ENCODE measurements around the gene INTS2.
"Not testable (repeated sequence)": the region's sequence is repeated elsewhere in the genome, so short reads cannot be mapped to it uniquely, and the experiment has no call there.

INTS2 gene

DNA sequence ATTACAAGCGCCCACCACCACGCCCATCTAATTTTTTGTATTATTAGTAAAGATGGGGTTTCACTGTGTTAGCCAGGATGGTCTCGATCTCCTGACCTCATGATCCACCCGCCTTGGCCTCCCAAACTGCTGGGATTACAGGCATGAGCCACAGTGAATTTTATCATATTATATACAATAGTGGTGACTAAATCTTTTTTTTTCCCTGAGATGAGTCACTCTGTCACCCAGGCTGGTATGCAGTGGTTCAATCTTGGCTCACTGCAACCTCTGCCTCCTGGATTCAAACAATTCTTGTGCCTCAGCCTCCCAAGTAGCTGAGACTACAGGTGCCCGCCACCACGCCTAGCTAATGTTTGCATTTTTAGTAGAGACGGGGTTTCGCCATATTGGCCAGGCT lies 41.9 kb downstream of the INTS2 start:
- not testable (repeated sequence) for DNase-seq

DNA sequence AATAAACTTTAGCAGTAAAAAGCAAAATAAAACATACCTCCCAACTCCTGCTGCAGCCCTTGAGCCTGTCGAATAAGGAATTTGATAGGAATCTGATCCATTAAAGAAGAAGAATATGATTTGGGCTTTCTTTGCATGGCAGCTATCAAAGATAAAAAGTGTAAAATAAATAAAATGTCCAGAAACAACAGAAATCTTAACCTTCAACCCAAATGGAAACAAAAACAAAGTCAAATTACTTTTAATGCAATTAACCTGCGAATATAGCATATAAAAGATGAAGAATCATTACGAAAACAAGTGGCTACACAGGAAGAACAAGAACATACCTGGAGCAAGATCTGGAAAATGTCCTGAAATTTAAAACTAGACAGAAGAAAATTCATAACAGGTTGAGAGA lies 42.9 kb downstream of the INTS2 start:
- no peak for DNase-seq

DNA sequence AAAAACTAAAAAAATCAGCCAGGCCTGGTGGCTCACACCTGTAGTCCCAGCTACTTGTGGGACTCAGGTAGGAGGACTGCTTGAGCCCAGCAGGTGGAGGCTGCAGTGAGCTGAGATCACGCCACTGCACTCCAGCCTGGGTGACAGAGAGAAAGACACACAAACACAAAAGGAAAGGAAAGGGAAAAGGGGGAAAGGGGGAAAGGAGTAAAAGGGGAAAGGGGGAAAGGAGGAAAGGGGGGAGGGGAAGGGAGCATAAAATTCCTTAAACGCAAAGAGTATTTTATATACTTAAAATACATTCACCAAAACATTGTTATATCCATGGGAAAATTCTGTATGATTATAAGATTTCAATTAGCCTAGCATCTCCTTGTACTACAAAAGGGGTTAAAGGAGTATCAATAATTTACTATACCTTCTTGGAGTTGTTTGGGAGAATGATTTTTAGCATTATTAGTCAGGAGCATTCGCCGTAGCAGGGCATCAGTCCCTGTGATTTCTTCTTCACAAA lies 47.1 kb downstream of the INTS2 start:
- no peak for DNase-seq

DNA sequence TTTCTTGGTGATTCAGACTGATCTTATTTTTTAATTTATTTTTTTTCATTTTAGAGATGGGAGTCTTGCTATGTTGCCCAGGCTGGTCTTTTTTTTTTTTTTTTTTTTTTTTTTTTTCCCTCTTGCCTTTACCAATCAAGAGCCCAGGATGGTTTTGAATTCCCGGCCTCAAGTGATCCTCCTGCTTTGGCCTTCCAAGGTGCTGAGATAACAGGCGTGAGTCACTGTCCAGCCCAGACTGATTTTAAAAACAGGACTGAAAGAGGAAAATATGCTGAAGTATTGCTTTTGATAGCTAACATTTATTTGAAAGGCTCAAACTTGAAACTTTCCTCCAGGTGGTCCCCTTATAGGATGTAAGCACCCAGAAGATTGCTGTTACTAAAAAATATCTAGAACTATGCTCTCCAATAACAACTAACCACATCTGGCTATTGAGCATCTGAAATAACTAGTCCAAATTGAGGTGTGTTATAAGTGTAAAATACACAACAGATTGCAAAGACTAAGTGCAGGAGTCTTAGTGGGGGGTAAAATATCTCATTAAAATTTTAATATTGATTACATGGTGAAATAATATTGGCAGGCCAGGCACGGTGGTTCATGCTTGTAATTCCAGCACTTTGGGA lies 48.7 kb downstream of the INTS2 start:
- no peak for DNase-seq

DNA sequence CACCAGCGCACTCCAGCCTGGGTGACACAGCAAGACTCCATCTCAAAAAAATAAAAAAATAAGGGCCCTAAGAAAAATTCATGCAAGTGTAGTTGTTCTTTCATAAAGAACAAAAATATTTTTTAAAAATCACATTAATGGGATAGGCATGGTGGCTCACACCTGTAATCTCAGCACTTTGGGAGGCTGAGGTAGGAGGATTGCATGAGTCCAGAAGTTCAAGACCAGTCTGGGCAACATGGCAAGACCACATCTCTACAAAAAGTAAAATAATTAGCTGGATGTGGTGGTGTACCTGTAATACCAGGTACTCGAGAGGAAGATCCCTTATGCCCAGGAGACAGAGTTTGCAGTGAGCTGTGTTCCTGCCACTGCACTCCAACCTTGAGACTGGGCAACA lies 49.3 kb downstream of the INTS2 start:
- no peak for DNase-seq

DNA sequence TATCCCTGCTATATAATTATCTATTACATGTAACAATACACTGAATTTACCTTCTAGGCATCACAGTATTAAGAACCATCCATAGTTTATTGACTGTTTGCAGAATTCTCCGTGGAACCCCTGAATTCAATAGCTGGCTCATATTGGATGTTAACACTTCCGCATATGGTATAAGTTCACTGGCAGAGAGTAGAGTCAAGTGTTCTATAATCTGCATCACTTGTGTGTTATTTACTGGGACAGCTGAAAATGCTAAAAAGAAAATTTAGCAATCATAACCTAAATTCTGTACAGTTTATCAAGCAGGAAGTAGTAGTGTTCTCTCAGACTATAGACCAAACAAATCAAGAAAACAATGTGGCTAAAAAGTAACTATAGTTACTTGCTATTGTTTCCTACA lies 49.9 kb downstream of the INTS2 start:
- DNase-seq: no peak

DNA sequence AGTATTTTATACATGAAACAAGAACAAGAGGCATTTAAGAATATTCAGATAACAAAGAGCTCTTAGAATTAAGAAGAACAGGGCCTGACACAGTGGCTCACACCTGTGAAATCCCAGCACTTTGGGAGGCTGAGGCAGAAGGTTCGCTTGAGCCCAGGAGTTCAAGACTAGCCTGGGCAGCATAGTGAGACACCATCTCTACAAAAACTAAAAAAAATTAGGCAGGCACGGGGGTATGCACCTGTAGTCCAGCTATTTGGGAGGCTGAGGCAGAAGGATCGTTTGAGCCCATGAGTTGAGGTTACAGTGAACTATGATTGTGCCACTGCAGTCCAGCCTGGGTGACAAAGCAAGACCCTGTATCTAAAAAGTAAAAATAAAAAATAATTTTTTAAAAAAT lies 52.0 kb downstream of the INTS2 start:
- DNase-seq: no peak

DNA sequence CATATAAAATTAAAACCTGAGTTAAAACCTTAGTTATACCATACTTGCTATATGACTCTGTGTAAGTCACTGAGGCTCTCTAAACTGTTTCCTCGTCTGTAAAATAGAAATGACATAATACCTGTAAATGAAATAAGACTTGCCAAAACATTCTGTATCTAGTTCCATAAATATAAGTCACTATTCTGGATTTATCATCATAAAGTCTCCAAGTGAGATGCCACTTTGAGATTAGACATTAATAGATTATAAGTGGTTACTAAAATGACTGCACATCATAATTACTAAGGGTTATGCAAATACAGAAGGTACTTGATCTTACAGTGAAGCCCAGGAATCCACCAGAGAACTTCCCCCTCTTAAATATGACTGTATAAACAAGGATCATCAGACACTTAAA lies 52.5 kb downstream of the INTS2 start:
- DNase-seq: no peak

DNA sequence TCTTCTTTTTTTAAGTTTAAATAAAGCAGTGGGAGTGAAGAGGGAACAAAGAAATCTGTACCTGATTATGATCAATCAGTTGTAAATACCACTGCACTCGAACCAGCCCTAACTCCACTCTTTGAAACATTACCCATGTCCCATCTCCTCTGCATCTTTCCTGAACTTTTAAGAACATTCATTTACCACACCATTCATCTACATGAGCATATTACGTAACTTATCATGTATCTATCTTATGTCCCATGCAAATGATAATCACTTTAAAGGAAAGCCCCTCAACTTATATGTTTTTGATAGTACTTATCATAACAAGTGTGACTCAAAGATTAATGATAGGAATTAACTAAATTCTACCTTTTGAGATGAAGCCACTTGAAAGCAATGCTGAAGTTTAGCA lies 53.7 kb downstream of the INTS2 start:
- no peak for DNase-seq

DNA sequence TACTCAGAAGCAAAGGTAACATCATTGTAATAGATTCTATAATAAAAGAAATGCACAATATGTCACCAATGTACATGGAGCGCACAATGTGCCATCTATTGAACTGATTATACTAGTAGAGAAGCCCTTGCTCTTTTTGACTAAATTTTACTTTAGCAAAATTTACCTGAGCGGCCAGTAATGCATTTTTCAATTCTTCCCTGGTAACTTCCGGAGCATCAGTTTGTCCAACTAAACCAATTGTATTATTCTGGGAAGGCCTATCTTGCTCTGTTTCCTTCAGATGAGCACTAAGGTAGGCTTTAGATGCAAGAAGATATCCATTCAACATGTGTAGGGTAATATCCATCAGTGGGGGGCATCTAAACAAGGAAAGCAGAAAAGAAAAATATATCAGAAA lies 55.7 kb downstream of the INTS2 start:
- no peak for DNase-seq

DNA sequence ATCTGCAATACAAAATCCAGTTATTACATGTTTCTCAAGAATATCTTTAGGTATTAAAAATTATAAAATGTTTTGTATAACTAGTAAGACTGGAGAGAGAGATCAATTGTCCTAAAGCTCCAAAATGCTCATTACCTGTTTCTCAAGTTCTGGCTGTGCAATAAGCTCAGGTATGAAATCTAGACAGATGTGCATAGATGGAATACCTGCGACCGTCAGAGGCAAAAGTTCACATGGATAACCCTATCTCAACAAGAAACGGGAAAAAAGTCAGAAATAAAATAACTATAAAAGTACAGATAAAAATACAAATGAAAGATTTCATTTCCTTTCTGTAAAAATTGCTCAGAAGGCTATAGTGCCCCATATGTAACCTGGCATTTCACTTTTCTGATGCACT lies 58.6 kb downstream of the INTS2 start:
- no peak for DNase-seq

DNA sequence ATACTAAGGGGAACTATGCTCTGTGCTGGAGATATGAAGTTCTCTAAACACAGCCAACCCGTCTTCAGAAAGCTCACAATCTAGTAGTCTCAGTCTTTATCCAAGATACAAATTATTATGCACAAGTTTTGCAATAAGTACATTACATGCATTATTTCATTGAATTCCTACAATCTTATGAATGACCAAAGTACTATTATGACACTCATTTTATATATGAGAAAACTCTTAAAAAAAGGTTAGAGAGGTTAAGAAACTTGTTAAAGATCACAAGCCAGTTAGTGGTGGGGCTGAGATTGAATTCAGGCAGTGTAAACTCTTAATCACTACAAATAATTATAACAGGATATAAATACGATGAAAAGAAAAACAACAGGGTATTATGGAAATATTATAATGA lies 59.7 kb downstream of the INTS2 start:
- no peak for DNase-seq

DNA sequence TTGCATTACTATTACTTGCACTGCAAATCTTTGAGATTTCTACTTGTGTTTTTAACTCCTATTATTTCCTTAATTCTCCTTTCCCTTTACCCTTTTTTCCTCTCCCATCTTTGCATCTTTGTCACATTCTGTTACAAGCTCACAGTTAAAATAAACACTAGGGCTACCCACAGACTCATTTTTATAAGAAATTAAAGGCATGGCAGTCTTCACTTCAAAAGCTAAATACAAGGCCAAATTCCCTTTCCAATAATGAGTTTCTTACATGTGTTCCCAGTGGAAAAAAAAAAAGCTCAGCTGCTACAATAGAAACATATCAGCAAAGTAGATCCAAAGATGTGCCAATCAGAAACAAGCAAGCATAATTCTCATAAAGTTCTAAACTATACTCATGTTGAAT lies 60.7 kb downstream of the INTS2 start:
- no peak for DNase-seq

DNA sequence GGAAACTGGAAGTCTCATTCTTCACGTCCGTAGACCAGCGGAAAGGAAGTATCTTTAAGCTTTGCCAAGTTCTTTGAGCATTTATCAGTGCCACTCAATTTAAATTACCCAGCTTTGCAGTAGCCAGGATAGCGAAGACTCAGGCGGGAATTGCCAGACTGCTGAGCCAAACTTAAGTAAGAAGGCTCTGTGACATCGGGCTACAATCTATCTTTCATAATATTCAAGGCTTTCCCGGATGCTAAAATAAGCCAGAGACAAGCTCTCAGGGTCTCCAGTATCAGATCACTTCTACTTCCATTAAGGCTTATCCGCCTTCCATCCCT lies 64.0 kb downstream of the INTS2 start:
- no peak for DNase-seq

DNA sequence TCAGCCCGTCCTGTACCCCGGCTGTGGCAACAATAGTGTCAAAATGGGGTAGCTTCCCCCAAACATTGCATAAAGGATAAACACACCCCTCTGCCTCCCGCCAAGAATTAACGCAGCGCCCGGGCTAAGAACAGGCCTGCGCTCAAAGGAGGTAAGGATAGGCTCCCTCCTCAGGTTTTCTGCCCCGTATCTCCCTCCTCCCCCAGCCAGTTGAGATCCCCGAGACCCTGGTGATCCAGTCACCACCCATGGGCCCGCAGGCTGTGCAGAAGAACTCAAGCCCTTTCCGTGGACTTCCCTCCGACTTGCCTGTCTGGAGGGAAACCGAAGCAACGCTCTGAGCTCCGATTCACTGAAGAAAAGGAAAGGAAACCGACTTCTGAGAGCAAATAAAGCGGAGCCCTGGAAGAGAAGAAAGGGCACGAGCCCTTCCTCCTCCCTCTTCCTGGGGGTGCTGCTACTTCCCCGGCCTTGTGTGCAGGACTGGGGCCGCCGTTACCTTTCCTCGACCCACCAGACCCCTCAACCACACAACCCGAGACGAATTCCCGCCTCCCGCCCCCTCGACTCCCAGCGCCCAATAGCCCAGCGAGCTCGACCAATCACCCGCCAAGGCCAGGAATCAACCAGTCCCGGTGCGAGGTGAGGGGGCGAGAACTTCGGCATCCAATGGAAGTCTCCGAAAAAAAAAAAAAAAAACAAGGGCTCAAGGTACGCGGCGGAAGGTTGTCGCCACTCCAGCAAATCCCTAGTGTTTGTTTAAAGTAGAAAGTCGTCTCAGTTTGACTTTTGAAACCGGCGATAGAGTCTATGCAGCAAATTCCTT lies 64.6 kb downstream of the INTS2 start, which contains the start of gene BRIP1:
TSS of gene BRIP1 (minus strand) at position 554 of the 826 bp plus-strand sequence. CDS start 1,989 bp downstream, outside the sequence.
- peak; percentile 96 for DNase-seq

DNA sequence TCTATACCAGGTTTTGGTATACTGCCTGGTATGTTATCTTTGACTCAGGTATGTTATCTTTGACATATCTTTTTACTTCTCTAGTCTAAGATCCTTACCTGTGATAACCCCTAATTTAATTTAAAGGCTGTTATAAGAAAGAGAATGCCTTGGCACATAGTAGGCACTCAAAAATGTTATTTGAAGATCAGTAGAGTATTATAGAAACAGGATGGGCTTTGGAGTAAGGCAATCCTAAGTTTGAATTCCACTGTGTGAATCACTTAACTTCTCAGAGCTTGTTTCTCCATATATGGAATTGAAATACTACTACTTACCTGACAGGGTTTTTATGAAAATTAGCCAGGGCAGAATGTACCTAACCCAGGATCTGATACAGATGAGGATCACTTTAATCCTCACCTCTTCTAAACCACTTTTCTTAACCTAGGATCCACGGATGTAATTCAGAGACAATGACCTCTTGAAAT lies 65.6 kb downstream of the INTS2 start:
- no peak for DNase-seq

DNA sequence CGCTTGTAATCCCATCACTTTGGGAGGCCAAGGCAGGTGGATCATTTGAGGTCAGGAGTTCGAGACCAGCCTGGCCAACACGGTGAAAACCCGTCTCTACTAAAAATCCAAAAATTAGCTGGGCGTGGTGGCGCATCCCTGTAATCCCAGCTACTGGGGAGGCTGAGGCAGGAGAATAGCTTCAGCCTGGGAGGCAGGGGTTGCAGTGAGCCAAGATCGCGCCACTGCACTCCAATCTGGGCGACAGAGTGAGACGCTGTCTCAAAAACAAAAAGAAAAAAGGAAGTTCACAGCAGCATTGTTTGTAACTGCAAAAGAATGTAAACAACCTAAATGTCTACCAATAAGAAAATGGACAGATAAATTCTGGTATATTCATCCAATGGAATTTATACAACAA lies 67.4 kb downstream of the INTS2 start:
- DNase-seq: not testable (repeated sequence)

DNA sequence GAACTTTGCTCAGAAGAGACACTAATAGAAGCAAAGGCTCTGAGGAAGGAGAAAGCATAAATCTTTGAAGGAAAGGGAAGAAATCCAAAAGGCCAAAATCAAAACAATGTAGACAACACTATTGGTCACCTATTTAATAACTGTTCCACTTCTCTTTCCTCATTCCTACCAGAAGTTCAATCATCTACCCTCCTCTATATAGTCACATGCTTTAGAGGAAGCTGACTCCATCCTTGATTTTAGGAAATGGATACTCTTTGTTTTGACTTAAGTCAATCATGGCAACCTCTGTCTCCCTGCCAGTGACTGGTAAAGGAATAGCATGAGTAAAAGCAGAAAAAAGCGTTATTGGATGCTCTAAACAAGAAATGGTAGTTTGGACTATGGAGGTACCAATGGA lies 71.7 kb downstream of the INTS2 start:
- no peak for DNase-seq

DNA sequence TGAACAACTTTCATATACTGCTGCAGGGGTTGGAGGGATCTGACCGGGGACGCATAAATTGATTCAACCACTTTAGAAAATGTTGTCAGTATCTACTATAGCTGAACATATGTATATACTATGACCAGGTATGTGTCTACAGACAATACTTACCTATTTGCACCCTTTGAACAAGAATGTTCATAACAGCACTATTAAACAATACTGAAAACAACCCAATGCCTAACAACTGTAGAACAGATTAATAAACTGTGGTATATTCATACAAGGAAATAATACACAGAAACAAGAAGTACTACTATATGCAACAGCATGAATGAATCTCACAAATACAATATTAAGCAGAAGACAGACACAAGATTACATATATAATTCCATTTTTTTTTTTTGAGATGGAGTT lies 74.9 kb downstream of the INTS2 start:
- no peak for DNase-seq

DNA sequence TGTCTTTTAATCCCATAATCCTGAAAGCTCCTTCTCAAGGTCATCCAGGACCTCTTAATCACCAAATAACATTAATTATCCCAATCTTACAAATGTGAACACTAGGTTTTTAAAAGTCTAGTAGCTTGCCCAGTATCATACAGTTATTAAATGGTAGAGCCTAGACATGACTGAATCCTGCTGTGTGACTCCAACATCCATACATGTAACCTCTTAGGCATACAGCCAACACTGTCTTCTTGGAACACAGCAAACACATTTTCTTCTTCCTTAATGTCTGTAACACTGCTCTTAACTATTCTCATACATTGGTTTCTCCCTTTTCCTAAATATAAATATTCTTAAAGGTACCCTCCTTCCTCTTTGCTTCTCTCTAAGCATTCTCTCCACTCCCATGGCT lies 78.1 kb downstream of the INTS2 start:
- no peak for DNase-seq

DNA sequence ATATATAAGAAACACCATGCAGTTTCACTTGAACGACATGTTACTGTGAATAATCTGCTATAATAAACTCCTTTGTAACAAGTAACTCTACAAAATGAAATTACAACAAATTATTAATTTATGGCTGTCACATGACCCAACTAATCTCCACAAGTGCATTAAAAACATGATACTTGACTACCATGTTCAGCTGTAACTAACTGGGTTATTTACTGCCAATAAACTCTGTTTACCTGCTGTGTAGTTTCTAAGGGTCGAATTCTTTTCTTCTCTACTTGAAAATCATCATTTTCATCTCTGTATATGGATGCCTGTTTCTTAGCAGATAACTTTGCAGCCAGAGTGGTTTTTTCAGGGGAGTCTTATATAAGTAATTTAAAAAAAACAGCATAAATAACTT lies 78.9 kb downstream of the INTS2 start:
- no peak for DNase-seq

DNA sequence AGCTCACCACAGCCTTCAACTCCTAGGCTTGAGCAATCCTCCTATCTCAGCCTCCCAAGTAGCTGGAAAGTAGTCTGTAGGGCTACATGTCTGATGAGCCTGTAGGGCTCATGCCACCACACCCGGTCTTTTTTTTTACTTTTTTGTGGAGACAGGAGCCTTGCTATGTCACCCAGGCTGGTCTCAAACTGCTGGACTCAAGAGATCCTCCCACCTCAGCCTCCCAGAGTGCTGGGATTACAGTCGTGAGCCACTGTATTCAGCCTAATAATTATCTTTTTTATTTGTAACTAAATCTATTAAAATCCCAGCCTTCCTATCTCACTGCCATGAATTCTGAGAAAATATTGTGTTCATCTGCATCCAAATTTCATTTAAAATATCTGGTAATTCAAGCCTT lies 79.5 kb downstream of the INTS2 start:
- DNase-seq: no peak

DNA sequence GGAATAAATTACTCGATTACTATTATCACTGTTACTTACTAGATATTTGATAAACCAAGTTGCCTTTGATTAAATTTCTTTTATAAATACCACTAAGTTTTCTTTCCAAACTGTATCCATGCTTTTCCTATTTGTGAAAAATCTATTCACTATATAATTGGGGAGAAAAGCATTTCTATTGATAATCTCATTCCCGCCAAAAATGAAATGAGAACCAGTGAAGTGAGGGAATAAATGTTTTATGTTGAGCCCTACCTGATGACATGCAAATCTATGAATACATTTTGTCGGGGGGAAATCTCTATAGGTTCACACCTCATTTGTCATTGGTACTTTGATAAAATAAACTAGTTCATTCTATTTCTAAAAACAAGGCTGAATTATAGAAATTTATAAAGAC lies 80.1 kb downstream of the INTS2 start:
- no peak for DNase-seq

DNA sequence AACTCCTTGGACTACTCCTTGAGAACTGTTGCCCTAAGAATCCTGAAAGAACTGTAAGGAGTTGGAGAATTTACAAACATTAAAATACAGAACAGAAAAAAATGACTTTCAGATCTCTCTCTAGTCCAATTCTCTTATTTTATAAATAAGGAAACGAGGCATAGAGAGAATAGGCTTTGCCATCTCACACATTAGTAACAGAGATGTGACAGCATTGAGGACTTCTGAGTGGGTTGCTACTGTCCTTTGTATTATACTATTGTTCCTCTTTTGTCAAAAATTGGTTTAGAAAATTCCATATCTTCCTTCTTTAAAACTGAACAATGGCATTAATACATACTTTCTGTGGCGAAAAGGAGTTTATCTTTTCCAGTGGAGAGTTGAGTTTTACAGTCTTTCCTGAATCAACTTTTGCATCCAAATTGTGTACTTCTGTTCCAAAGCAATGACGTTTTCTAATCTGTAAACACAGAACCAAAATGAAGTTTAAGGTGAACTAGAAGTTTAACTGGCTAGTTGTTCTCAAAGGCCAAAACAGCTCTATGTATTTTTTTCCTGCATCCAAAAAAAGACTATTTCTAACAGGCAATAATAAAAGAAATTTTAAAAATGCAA lies 80.9 kb downstream of the INTS2 start:
- DNase-seq: no peak
